HepG2 (cell line): ENCODE measurements around the gene MRPL50. TPM values are rescaled to one million over a fixed set of nuclear protein-coding genes. Genes with fewer than 3 reads are reported as not detected.

Experiments used
- ATF6 ChIP-seq: sonication (generic); formaldehyde crosslinking; conservative IDR thresholded peaks from 2 replicates; pipeline ENCODE4 v1.4.0; 2020; ENCODE audit warnings: missing genetic modification reagents
- BCLAF1 ChIP-seq: fragments of 450-650 bp; IDR thresholded peaks from 2 replicates; pipeline ENCODE4 v1.6.1; 2017; ENCODE audit warnings: mild to moderate bottlenecking
- BRD4 ChIP-seq: sonication (generic); formaldehyde crosslinking; IDR thresholded peaks from 2 replicates; pipeline ENCODE4 v1.4.0; 2020; ENCODE audit warnings: missing genetic modification reagents
- CEBPB ChIP-seq: IDR thresholded peaks from 2 replicates; pipeline ENCODE4 v1.6.1; 2011; ENCODE audit warnings: low read depth, low read length, improper control_type of control experiment, borderline replicate concordance
- ELK4 ChIP-seq: sonication (generic); formaldehyde crosslinking; IDR thresholded peaks from 2 replicates; pipeline ENCODE4 v1.9.0; 2021; ENCODE audit warnings: missing genetic modification reagents, borderline replicate concordance
- GATA4 ChIP-seq: sonication (generic); IDR thresholded peaks from 2 replicates; pipeline ENCODE4 v1.6.1; 2016; ENCODE audit warnings: antibody characterized with exemption, low read depth, borderline replicate concordance
- HNF4G ChIP-seq, 2 experiments: sonication (generic) in 1 of 2; formaldehyde crosslinking in 1 of 2; IDR thresholded peaks; 2 replicates each; pipeline versions ENCODE4 v1.4.0 to v1.6.1; 2011 to 2020; ENCODE audit warnings: borderline replicate concordance in 2 of 2, low read depth in 2 of 2, mild to moderate bottlenecking in 2 of 2, low read length in 1 of 2, missing genetic modification reagents in 1 of 2, moderate library complexity in 1 of 2
- KDM3A ChIP-seq: IDR thresholded peaks from 2 replicates; pipeline ENCODE4 v1.6.1; 2018; ENCODE audit warnings: low read depth, missing compliant biosample characterization
- MAFF ChIP-seq: IDR thresholded peaks from 2 replicates; pipeline ENCODE4 v1.6.1; 2011; ENCODE audit warnings: low read depth, low read length, improper control_type of control experiment
- MED13 ChIP-seq: sonication (generic); formaldehyde crosslinking; IDR thresholded peaks from 2 replicates; pipeline ENCODE4 v1.5.0; 2020; ENCODE audit warnings: missing genetic modification reagents
- MYC ChIP-seq: sonication (generic); formaldehyde crosslinking; IDR thresholded peaks from 2 replicates; pipeline ENCODE4 v1.9.0; 2021; ENCODE audit warnings: missing genetic modification reagents, borderline replicate concordance
- PLRG1 ChIP-seq: fragments of 450-650 bp; conservative IDR thresholded peaks from 2 replicates; pipeline ENCODE4 v1.6.1; 2016
- RBAK ChIP-seq: sonication (generic); formaldehyde crosslinking; IDR thresholded peaks from 2 replicates; pipeline ENCODE4 v1.5.1; 2020; ENCODE audit warnings: mild to moderate bottlenecking, missing genetic modification reagents
- RORA ChIP-seq: sonication (generic); formaldehyde crosslinking; IDR thresholded peaks from 2 replicates; pipeline ENCODE4 v1.5.0; 2020; ENCODE audit warnings: mild to moderate bottlenecking, missing genetic modification reagents, moderate library complexity
- SMYD3 ChIP-seq: sonication (generic); formaldehyde crosslinking; IDR thresholded peaks from 2 replicates; pipeline ENCODE4 v1.8.1; 2023; ENCODE audit warnings: mild to moderate bottlenecking, missing genetic modification reagents
- TRIM24 ChIP-seq: sonication (generic); formaldehyde crosslinking; IDR thresholded peaks from 2 replicates; pipeline ENCODE4 v1.8.0; 2022; ENCODE audit warnings: mild to moderate bottlenecking, missing genetic modification reagents
- TSC22D2 ChIP-seq: sonication (generic); formaldehyde crosslinking; IDR thresholded peaks from 2 replicates; pipeline ENCODE4 v1.5.1; 2020; ENCODE audit warnings: missing genetic modification reagents, mild to moderate bottlenecking, borderline replicate concordance
- ZBTB21 ChIP-seq: sonication (generic); formaldehyde crosslinking; IDR thresholded peaks from 2 replicates; pipeline ENCODE4 v1.4.0; 2020; ENCODE audit warnings: missing genetic modification reagents
- ZFP36L2 ChIP-seq: sonication (generic); formaldehyde crosslinking; IDR thresholded peaks from 2 replicates; pipeline ENCODE4 v1.4.0; 2020; ENCODE audit warnings: missing genetic modification reagents
- ZFY ChIP-seq: sonication (generic); formaldehyde crosslinking; IDR thresholded peaks from 2 replicates; pipeline ENCODE4 v1.4.0; 2020; ENCODE audit warnings: missing genetic modification reagents
- ZNF121 ChIP-seq: sonication (generic); formaldehyde crosslinking; IDR thresholded peaks from 2 replicates; pipeline ENCODE4 v1.5.0; 2020; ENCODE audit warnings: mild to moderate bottlenecking, missing genetic modification reagents
- ZNF224 ChIP-seq: sonication (generic); formaldehyde crosslinking; IDR thresholded peaks from 2 replicates; pipeline ENCODE4 v1.5.0; 2020; ENCODE audit warnings: mild to moderate bottlenecking, missing genetic modification reagents
- ZNF232 ChIP-seq: sonication (generic); formaldehyde crosslinking; IDR thresholded peaks from 2 replicates; pipeline ENCODE4 v1.4.0; 2020; ENCODE audit warnings: missing genetic modification reagents, borderline replicate concordance
- ZNF615 ChIP-seq: sonication (generic); formaldehyde crosslinking; IDR thresholded peaks from 2 replicates; pipeline ENCODE4 v1.5.0; 2020; ENCODE audit warnings: mild to moderate bottlenecking, missing genetic modification reagents, borderline replicate concordance
- ZNF737 ChIP-seq: sonication (generic); formaldehyde crosslinking; IDR thresholded peaks from 2 replicates; pipeline ENCODE4 v1.5.0; 2020; ENCODE audit warnings: missing genetic modification reagents, mild to moderate bottlenecking, borderline replicate concordance
- ZNF781 ChIP-seq: sonication (generic); formaldehyde crosslinking; IDR thresholded peaks from 2 replicates; pipeline ENCODE4 v1.5.1; 2020; ENCODE audit warnings: borderline replicate concordance, mild to moderate bottlenecking, missing genetic modification reagents; ENCODE audit errors: not compliant biosample characterization
- polyA plus RNA-seq, 8 experiments: library from polyadenylated mRNA; depleted of rRNA in 3 of 8; stranded (reverse) in 7 of 8; unstranded in 1 of 8; fragments of >200 nt; fragmentation: Illumina TruSeq in 4 of 8; extraction: Trizol in 4 of 8; gene quantifications; 2 replicates each; pipeline versions ENCODE4 v1.2.1 to v1.2.3, GENCODE V29; 2011 to 2016; ENCODE audit warnings: low read depth in 4 of 8, missing spikeins in 1 of 8, mixed read lengths in 1 of 8; ENCODE audit not compliant: insufficient read depth in 1 of 8
- total RNA-seq, 5 experiments: library from RNA; depleted of rRNA; stranded (reverse); fragments of >200 nt; fragmentation: Illumina TruSeq; extraction: Trizol; gene quantifications; 2 replicates each; pipeline ENCODE4 v1.2.3, GENCODE V29; 2016; ENCODE audit warnings: low read depth in 1 of 5

MRPL50 gene
- total and polyA plus RNA-seq, 2 of the 13 experiments (the other 11 are each of a cell fraction or from before 2014, with no cell fraction given): 37.1 to 70.0 TPM

GRCh38 chr9:101440714-101441230 is 42.4 kb upstream of the MRPL50 start (continued):
- TF ChIP-seq CEBPB (no peak), ZNF224 (no peak), BRD4 (CRISPR knock-in tag) (peak; percentile 25), ATF6 (CRISPR knock-in tag) (no peak), ZFP36L2 (CRISPR knock-in tag) (no peak), KDM3A (CRISPR knock-in tag) (no peak), TSC22D2 (CRISPR knock-in tag) (no peak), ZNF615 (CRISPR knock-in tag) (no peak), SMYD3 (CRISPR knock-in tag) (no peak), BCLAF1 (no peak), MYC (CRISPR knock-in tag) (no peak), RORA (CRISPR knock-in tag) (no peak), RBAK (CRISPR knock-in tag) (no peak), TRIM24 (CRISPR knock-in tag) (no peak), ELK4 (no peak), MAFF (peak; percentile 59; the same call in 1 of the 2 replicates), ZNF781 (no peak), GATA4 (no peak), MED13 (0 out of 2 replicates have a peak, but pooled peaks have one; percentile 66), HNF4G (IDR thresholded peaks at IDR 0.05; ENCODE audit: borderline replicate concordance, low read depth, low read length) (peak; percentile 55; the same call in 1 of the 2 replicates), HNF4G (CRISPR knock-in tag; IDR thresholded peaks at IDR 0.05; ENCODE audit: borderline replicate concordance, low read depth) (no peak), ZNF737 (CRISPR knock-in tag) (no peak), ZNF121 (CRISPR knock-in tag) (no peak), PLRG1 (no peak), ZFY (CRISPR knock-in tag) (0 out of 2 replicates have a peak, but pooled peaks have one; percentile 18), ZNF232 (no peak), ZBTB21 (no peak; the same call in 1 of the 2 replicates)
